ENCODE measurements around the gene BRD9.

DNA sequence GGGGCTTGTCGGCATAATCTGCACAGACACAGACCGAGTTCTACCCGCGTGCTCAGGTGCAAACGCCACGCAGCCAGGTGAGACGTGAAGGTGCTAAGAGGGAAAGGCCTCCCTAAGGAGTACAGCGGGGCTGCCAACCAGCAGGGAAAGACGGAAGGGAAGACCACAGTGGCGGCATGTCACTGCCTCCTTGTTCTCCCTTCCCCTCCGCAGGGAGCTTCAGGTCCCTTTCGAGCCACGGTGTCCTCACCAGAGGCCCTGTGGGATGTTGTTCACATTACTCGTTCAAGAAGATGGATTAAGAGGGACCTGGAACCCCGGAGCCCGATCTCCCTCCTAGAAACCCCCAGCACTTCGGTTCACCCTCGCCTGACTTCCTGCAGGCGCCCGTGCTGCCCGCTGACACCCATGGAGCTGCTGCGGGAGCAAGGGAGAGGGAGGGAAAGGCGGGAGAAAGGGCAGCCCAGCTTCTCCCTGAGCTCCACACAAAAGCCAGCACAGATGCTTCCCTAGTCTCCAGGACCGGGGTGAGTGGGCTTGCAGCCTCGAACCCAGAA lies 686 bp downstream of the BRD9 start:
- TF ChIP-seq EZH2 (IDR thresholded peaks at IDR 0.05; ENCODE audit: borderline replicate concordance, low read length), result no peak
- TF ChIP-seq, protein P1, sequence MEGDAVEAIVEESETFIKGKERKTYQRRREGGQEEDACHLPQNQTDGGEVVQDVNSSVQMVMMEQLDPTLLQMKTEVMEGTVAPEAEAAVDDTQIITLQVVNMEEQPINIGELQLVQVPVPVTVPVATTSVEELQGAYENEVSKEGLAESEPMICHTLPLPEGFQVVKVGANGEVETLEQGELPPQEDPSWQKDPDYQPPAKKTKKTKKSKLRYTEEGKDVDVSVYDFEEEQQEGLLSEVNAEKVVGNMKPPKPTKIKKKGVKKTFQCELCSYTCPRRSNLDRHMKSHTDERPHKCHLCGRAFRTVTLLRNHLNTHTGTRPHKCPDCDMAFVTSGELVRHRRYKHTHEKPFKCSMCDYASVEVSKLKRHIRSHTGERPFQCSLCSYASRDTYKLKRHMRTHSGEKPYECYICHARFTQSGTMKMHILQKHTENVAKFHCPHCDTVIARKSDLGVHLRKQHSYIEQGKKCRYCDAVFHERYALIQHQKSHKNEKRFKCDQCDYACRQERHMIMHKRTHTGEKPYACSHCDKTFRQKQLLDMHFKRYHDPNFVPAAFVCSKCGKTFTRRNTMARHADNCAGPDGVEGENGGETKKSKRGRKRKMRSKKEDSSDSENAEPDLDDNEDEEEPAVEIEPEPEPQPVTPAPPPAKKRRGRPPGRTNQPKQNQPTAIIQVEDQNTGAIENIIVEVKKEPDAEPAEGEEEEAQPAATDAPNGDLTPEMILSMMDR (IDR thresholded peaks at IDR 0.05; ENCODE audit: low read length), result no peak
